Measurements from ENCODE around the gene EML1. TPM values are rescaled to one million over a fixed set of nuclear protein-coding genes. Genes with fewer than 3 reads are reported as not detected.

The EML1 gene
- total RNA-seq, 2 donors from 2014 or later, result 55.1 to 66.5 TPM

DNA sequence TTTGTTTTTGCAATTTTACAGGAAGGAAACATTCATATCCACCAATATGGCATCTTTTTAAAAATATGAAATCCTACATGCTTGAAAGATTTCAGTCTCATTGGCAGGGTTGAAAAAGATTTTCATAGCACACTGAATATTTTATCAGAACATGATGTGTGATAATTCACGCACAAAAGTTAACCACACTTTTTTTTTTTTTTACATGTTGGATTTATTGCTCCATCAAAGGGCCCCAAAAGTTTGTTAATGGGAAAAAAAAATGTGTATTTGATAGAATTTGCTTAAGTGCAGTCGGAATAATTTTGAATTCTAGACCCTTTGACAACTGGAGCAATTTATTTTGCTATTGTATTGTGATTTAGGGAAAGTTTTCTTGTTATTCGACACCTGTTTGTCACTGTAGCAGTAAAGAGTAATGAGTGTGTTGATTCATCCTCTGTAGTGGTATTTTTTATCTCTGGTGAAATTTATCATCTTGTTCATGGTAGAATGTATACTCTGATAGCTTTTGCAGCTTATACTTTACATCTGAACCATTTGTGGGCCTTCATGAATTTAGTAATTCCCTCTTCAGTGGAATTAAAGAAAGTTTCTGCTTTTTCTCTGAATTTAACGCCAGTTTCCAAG is 1.1 kb downstream of the EML1 start:
- peak overlapping the region; percentile 48 to 62 for H3K27ac ChIP-seq
- peaks cover 6 to 32% of the 10 kb centered on the region in 2 donors for H3K4me1 ChIP-seq (ENCODE audit: control insufficient read depth in 1 of 2, low read depth in 2 of 2)
- ATAC-seq (ENCODE audit: insufficient number of reproducible peaks, low FRiP score, low read depth), result no peak

DNA sequence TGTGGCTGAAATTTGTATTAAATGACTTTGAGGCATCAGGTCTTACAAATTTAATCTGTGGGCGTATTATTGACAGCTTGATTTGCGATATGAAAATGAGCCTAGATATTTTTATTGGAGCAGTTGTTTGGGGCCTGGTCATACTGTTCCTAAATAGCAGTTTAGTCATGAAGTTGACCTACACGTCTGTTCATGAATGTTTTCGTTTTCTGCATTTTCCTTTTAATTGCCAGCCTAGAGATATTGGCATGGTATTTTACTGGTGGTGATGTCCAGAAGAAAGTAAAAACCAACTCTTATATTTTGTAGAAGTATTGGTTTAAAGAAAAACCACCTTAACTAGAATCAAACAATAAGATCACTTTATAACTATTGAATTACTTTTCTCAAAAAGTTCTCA is 1.8 kb downstream of the EML1 start:
- Histone ChIP-seq H3K9me3 (no peaks in the 10 kb centered on the region), H3K27ac (no peak overlapping the region), H3K4me1 (ENCODE audit: control insufficient read depth in 1 of 2, low read depth in 2 of 2) (peaks cover 6 to 32% of the 10 kb centered on the region in 2 donors), H3K36me3 (no peaks in the 10 kb centered on the region), H3K27me3 (replicated peaks; ENCODE audit: insufficient read depth) (peaks cover 4% of the 10 kb centered on the region), H3K4me3 (no peak overlapping the region)
- DNase-seq (ENCODE audit: low spot score) (no peak), ATAC-seq (ENCODE audit: insufficient number of reproducible peaks, low FRiP score, low read depth) (no peak)
- TF ChIP-seq, protein P1, sequence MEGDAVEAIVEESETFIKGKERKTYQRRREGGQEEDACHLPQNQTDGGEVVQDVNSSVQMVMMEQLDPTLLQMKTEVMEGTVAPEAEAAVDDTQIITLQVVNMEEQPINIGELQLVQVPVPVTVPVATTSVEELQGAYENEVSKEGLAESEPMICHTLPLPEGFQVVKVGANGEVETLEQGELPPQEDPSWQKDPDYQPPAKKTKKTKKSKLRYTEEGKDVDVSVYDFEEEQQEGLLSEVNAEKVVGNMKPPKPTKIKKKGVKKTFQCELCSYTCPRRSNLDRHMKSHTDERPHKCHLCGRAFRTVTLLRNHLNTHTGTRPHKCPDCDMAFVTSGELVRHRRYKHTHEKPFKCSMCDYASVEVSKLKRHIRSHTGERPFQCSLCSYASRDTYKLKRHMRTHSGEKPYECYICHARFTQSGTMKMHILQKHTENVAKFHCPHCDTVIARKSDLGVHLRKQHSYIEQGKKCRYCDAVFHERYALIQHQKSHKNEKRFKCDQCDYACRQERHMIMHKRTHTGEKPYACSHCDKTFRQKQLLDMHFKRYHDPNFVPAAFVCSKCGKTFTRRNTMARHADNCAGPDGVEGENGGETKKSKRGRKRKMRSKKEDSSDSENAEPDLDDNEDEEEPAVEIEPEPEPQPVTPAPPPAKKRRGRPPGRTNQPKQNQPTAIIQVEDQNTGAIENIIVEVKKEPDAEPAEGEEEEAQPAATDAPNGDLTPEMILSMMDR (IDR thresholded peaks at IDR 0.05), result no peak

More for the DNA sequence above, 1.1 kb downstream of the EML1 start:
- peaks cover 4% of the 10 kb centered on the region for H3K27me3 ChIP-seq (replicated peaks; ENCODE audit: insufficient read depth)
- DNase-seq (ENCODE audit: low spot score), result no peak
- TF ChIP-seq, protein P1 (IDR thresholded peaks at IDR 0.05), result no peak
- peak overlapping the region; percentile 71 for H3K4me3 ChIP-seq
- H3K36me3 ChIP-seq, result no peaks in the 10 kb centered on the region
- H3K9me3 ChIP-seq, result no peaks in the 10 kb centered on the region

DNA sequence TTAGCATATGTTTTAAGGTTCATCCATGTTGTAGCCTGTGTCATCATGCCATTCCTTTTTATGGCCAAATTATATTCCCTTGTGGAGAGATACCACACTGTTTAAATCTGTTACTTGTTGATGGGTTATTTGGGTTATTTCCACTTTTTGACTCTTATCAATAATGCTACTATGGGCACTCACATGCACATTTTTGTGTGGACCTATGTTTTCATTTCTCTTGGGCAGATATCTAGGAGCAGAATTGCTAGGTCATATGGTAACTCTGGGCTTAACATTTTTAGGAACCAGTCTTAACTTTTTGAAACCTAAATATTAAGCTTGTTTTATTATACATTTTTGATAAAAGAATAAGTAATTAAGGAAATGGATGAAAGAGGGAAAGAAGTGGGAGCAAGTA is 4.0 kb downstream of the EML1 start:
- H3K4me1 ChIP-seq (ENCODE audit: control insufficient read depth in 1 of 2, low read depth in 2 of 2), result peaks cover 6 to 23% of the 10 kb centered on the region in 2 donors
- peaks cover 4% of the 10 kb centered on the region for H3K27me3 ChIP-seq (replicated peaks; ENCODE audit: insufficient read depth)
- ATAC-seq (ENCODE audit: insufficient number of reproducible peaks, low FRiP score, low read depth), result no peak
- H3K27ac ChIP-seq, result no peak overlapping the region
- H3K4me3 ChIP-seq, result no peak overlapping the region
- H3K9me3 ChIP-seq, result no peaks in the 10 kb centered on the region
- TF ChIP-seq, protein P1 (IDR thresholded peaks at IDR 0.05), result no peak
- no peak for DNase-seq (ENCODE audit: low spot score)
- no peaks in the 10 kb centered on the region for H3K36me3 ChIP-seq

DNA sequence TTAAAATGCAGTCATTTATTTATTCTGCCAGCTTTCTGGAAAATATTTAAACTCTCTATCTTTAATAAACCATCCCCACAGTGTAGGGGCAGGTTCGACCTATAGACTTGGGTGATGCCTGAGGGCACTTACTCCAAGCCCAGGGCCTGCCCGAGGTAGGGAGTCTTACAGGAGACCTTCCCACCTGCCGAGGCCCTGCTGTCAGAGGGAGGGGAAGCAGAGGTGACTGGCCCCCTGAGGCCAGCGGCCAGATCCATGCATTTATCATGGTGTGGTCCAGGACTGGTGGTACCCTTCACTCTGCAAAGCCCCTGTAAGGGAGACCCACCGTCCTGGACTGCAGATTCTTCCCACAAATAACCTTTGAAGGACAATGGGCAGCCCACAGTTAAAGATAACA is 7.6 kb downstream of the EML1 start:
- Histone ChIP-seq H3K36me3 (no peaks in the 10 kb centered on the region), H3K27ac (no peak overlapping the region), H3K27me3 (replicated peaks; ENCODE audit: insufficient read depth) (no peaks in the 10 kb centered on the region), H3K4me1 (ENCODE audit: control insufficient read depth in 1 of 2, low read depth in 2 of 2) (no peaks in the 10 kb centered on the region), H3K4me3 (no peak overlapping the region), H3K9me3 (no peaks in the 10 kb centered on the region)
- ATAC-seq (ENCODE audit: insufficient number of reproducible peaks, low FRiP score, low read depth) (no peak), DNase-seq (ENCODE audit: low spot score) (no peak)
- TF ChIP-seq, protein P1 (IDR thresholded peaks at IDR 0.05), result no peak

DNA sequence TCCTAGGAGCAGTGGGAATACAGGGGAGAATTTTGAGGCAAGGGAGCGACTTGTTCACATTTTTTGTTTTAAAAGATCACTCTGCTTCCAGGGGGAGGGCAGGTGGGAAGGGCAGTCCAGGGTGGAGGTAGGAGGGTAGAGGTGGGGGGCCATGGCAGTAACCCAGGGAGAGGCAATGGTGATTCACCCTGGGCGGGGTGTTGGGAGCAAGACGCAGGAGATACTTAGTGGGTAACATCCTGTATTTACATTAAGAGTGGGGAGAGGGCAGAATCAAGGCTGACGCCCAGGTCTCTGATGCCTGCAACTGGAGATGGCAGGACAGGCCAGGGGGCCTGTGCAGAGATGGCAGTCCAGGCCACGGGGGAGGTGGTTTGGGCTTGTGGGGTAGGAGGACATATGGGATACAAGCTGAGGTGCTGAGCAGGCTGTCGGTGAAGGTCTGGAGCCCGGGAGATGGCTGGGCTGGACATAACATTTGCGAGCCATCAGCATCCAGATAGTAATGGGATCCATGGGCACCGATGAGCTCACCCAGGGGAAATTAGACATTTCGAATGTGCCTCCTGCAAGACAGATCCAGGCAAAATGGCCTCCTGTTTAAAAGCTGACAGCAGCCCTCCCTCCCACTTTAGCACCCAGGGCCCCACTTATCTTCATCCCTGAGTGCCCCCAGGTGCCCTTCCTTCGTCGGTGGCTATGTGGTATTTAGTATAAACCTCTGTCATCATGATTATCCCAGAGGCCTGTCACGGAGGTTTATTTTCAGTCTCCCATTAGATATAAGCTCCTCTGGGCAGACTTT is 9.3 kb downstream of the EML1 start:
- no peak for DNase-seq (ENCODE audit: low spot score)
- ATAC-seq (ENCODE audit: insufficient number of reproducible peaks, low FRiP score, low read depth), result no peak
- Histone ChIP-seq H3K4me3 (no peak overlapping the region), H3K27ac (no peak overlapping the region), H3K36me3 (no peaks in the 10 kb centered on the region), H3K9me3 (no peaks in the 10 kb centered on the region), H3K27me3 (replicated peaks; ENCODE audit: insufficient read depth) (no peaks in the 10 kb centered on the region), H3K4me1 (ENCODE audit: control insufficient read depth in 1 of 2, low read depth in 2 of 2) (no peaks in the 10 kb centered on the region)
- TF ChIP-seq, protein P1 (IDR thresholded peaks at IDR 0.05), result no peak

Data from thoracic aorta (tissue), 2 donors.